K562 (cell line): ENCODE results near the gene DYRK1A. TPM values are rescaled to one million over a fixed set of nuclear protein-coding genes. Genes with fewer than 3 reads are reported as not detected.

Experiments used
- CBX8 ChIP-seq: fragments of 200-600 bp; sonication (generic); IDR thresholded peaks from 2 replicates; pipeline ENCODE4 v1.6.1; 2012; ENCODE audit warnings: borderline replicate concordance, mixed run types, low read depth, mild to moderate bottlenecking, moderate library complexity, mixed read lengths, low read length, control low read depth, inconsistent platforms; ENCODE audit not compliant: poor library complexity, severe bottlenecking; ENCODE audit errors: extremely low read depth
- CREB1 ChIP-seq, 2 experiments: sonication (generic) in 1 of 2; formaldehyde crosslinking in 1 of 2; IDR thresholded peaks; 2 replicates each; pipeline versions ENCODE4 v1.6.1 to v1.8.0; 2012 to 2022; ENCODE audit warnings: inconsistent platforms in 1 of 2, mild to moderate bottlenecking in 1 of 2, missing genetic modification reagents in 1 of 2, moderate library complexity in 1 of 2
- DACH1 ChIP-seq: fragments of 450-650 bp; IDR thresholded peaks from 2 replicates; pipeline ENCODE4 v1.6.1; 2018; ENCODE audit not compliant: partially characterized antibody
- GABPB1 ChIP-seq: sonication (generic); formaldehyde crosslinking; IDR thresholded peaks from 2 replicates; pipeline ENCODE4 v1.8.0; 2022; ENCODE audit warnings: mild to moderate bottlenecking, missing genetic modification reagents
- HNRNPLL ChIP-seq: fragments of 200-400 bp; formaldehyde crosslinking; IDR thresholded peaks from 2 replicates; pipeline ENCODE4 v1.6.1; 2017; ENCODE audit warnings: low read length, low read depth, mild to moderate bottlenecking; ENCODE audit not compliant: poor library complexity, severe bottlenecking
- KDM2B ChIP-seq: fragments of 250-450 bp; sonication (Bioruptor Pico); IDR thresholded peaks from 2 replicates; pipeline ENCODE4 v1.8.0; 2021; ENCODE audit warnings: mild to moderate bottlenecking, moderate library complexity
- KLF10 ChIP-seq: fragments of 250-450 bp; sonication (Bioruptor Pico); IDR thresholded peaks from 2 replicates; pipeline ENCODE4 v1.6.1; 2021; ENCODE audit warnings: matching md5 sums
- MCM3 ChIP-seq: fragments of 450-650 bp; IDR thresholded peaks from 2 replicates; pipeline ENCODE4 v1.6.1; 2016
- NFXL1 ChIP-seq: fragments of 450-650 bp; formaldehyde crosslinking; IDR thresholded peaks from 2 replicates; pipeline ENCODE4 v1.4.0; 2021; ENCODE audit warnings: mild to moderate bottlenecking
- NR3C1 ChIP-seq: sonication (generic); formaldehyde crosslinking; IDR thresholded peaks from 2 replicates; pipeline ENCODE4 v1.8.1; 2022; ENCODE audit warnings: missing genetic modification reagents
- PTBP1 ChIP-seq: fragments of 200-400 bp; formaldehyde crosslinking; IDR thresholded peaks from 2 replicates; pipeline ENCODE4 v1.6.1; 2017; ENCODE audit warnings: low read depth, low read length
- RFX5 ChIP-seq: IDR thresholded peaks from 2 replicates; pipeline ENCODE4 v1.6.1; 2011; ENCODE audit warnings: low read depth, mild to moderate bottlenecking, improper control_type of control experiment, low read length
- RFX7 ChIP-seq: fragments of 250-450 bp; sonication (Bioruptor Pico); IDR thresholded peaks from 2 replicates; pipeline ENCODE4 v1.5.1; 2021; ENCODE audit warnings: mild to moderate bottlenecking
- SIN3A ChIP-seq, 2 experiments: fragments of 150-350 bp in 1 of 2; IDR thresholded peaks; 2 replicates each; pipeline ENCODE4 v1.6.1; 2011 to 2016; ENCODE audit warnings: borderline replicate concordance in 2 of 2, low read depth in 2 of 2, low read length in 2 of 2, mild to moderate bottlenecking in 2 of 2, moderate library complexity in 2 of 2; ENCODE audit not compliant: control insufficient read depth in 1 of 2
- SRSF7 ChIP-seq: fragments of 200-400 bp; formaldehyde crosslinking; optimal IDR thresholded peaks from 2 replicates; pipeline ENCODE3; 2017; ENCODE audit warnings: mild to moderate bottlenecking, low read depth, low read length
- TCF3 ChIP-seq: sonication (generic); formaldehyde crosslinking; IDR thresholded peaks from 2 replicates; pipeline ENCODE4 v1.4.0; 2020; ENCODE audit warnings: mild to moderate bottlenecking, missing genetic modification reagents
- ZFP1 ChIP-seq: fragments of 450-650 bp; formaldehyde crosslinking; IDR thresholded peaks from 2 replicates; pipeline ENCODE4 v1.4.0; 2020; ENCODE audit warnings: mild to moderate bottlenecking, mixed read lengths
- ZNF121 ChIP-seq: sonication (generic); formaldehyde crosslinking; conservative IDR thresholded peaks from 2 replicates; pipeline ENCODE4 v1.8.0; 2022; ENCODE audit warnings: missing genetic modification reagents
- ZNF184 ChIP-seq: sonication (generic); formaldehyde crosslinking; IDR thresholded peaks from 2 replicates; pipeline ENCODE4 v1.5.0; 2020; ENCODE audit warnings: missing genetic modification reagents
- ZNF436 ChIP-seq: fragments of 250-450, 450-650 bp; sonication (Bioruptor Pico); formaldehyde crosslinking; IDR thresholded peaks from 2 replicates; pipeline ENCODE4 v1.7.0; 2020; ENCODE audit warnings: mild to moderate bottlenecking
- ZNF584 ChIP-seq: fragments of 200-800 bp; sonication (Bioruptor generic); IDR thresholded peaks from 2 replicates; pipeline ENCODE4 v1.6.1; 2016; ENCODE audit warnings: low read depth, mild to moderate bottlenecking, missing genetic modification characterization, missing compliant biosample characterization
- polyA plus RNA-seq, 8 experiments: library from polyadenylated mRNA; depleted of rRNA in 4 of 8; stranded (reverse) in 5 of 8; unstranded in 3 of 8; fragments of >200 nt; fragmentation: Nextera tagmentation in 2 of 8; fragmentation: Illumina TruSeq in 1 of 8; extraction: Ambion mirVana in 2 of 8; extraction: Trizol in 1 of 8; gene quantifications; 2 replicates each; pipeline versions ENCODE4 v1.2.1 to v1.2.3, GENCODE V29; 2011 to 2014; ENCODE audit warnings: inconsistent platforms in 1 of 8, missing spikeins in 1 of 8
- total RNA-seq, 7 experiments: library from RNA; depleted of rRNA in 6 of 7; stranded (reverse); fragments of >200 nt in 6 of 7; fragmentation: Illumina TruSeq in 2 of 7; extraction: Trizol in 2 of 7; gene quantifications; 2 replicates each; pipeline versions ENCODE4 v1.2.1 to v1.2.3, GENCODE V29; 2011 to 2021; ENCODE audit warnings: low replicate concordance in 1 of 7
- TF ChIP-seq, protein P1 (sequence below), 2 experiments: fragments of 450-650 bp in 1 of 2; IDR thresholded peaks; 2 replicates each; pipeline ENCODE4 v1.6.1; 2011 to 2017; ENCODE audit warnings: low read depth in 2 of 2, antibody characterized with exemption in 1 of 2, borderline replicate concordance in 1 of 2, low read length in 1 of 2, mild to moderate bottlenecking in 1 of 2, mixed read lengths in 1 of 2; ENCODE audit not compliant: control insufficient read depth in 1 of 2
- TF ChIP-seq, protein P2 (sequence below): fragments of 450-650 bp; IDR thresholded peaks from 2 replicates; pipeline ENCODE4 v1.6.1; 2018; ENCODE audit warnings: mild to moderate bottlenecking, low read depth; ENCODE audit not compliant: partially characterized antibody

Gene DYRK1A
- total and polyA plus RNA-seq, 9 of the 15 experiments (the other 6 are each of a cell fraction or from before 2014, with no cell fraction given) = 3.7 to 64.8 (median 42.3) TPM

DNA sequence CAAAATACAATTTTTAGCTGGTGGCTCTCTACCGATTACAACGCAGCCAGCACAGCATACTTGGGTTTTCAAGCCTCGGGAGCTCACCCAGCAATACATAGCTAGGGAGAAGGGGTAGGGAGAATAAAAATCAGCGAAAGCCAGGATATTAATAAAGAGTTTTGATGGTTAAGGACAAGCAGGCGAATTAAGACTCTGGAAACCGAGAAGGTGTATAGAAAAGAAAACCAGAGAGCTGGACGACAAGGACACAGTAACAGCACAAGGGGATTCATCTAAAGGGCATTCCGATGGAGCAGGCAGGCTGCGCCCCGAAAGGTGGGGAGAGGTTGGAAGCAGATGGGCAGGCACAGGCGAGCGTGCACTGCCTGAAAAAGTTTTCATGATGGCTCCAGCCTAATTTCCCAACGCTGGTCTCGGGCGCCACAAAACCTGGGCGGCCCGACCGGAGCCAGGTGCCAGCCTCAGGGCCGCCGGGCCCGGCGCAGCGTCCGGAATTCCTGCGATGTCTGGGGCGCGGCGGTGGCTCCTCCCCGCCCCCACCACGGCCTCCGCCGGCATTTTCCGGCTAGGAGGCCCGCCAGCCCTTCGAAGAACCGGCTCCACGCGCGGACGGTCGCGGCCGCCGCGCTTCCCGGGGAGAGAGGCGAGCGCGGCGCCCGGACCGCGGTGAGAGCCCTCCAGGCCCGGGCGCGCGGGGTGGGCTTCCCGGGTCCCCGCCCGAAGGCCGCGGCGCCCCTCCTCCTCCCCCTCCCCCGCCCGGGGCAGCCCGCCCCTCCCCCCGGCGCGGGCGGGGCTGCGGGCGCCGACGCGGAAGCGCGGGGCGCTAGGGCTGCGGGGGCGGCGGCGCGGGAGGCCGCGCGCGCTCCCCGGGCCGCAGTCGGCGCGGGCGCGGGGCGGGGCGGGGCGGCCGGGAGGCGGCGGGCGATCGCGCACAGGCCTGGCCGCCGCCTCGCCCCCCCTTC is 774 bp upstream of the DYRK1A start (continued):
- TF ChIP-seq, protein P1, sequence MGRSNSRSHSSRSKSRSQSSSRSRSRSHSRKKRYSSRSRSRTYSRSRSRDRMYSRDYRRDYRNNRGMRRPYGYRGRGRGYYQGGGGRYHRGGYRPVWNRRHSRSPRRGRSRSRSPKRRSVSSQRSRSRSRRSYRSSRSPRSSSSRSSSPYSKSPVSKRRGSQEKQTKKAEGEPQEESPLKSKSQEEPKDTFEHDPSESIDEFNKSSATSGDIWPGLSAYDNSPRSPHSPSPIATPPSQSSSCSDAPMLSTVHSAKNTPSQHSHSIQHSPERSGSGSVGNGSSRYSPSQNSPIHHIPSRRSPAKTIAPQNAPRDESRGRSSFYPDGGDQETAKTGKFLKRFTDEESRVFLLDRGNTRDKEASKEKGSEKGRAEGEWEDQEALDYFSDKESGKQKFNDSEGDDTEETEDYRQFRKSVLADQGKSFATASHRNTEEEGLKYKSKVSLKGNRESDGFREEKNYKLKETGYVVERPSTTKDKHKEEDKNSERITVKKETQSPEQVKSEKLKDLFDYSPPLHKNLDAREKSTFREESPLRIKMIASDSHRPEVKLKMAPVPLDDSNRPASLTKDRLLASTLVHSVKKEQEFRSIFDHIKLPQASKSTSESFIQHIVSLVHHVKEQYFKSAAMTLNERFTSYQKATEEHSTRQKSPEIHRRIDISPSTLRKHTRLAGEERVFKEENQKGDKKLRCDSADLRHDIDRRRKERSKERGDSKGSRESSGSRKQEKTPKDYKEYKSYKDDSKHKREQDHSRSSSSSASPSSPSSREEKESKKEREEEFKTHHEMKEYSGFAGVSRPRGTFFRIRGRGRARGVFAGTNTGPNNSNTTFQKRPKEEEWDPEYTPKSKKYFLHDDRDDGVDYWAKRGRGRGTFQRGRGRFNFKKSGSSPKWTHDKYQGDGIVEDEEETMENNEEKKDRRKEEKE (IDR thresholded peaks at IDR 0.05; ENCODE audit: borderline replicate concordance in 1 of 2, control insufficient read depth in 1 of 2, low read depth in 2 of 2, low read length in 1 of 2) = 0 out of 4 replicates have a peak, but pooled peaks of 1 of the 2 experiments have one; percentile 62
- no peak for TF ChIP-seq KLF10
- no peak for TF ChIP-seq ZNF584 (CRISPR knock-in tag)
- TF ChIP-seq SRSF7 = no peak
- TF ChIP-seq NFXL1 = 0 out of 2 replicates have a peak, but pooled peaks have one; percentile 37
- no peak for TF ChIP-seq RFX5
- TF ChIP-seq TCF3 (CRISPR knock-in tag) = no peak; the same call in 1 of the 2 replicates
- no peak for TF ChIP-seq GABPB1
- TF ChIP-seq ZNF184 (CRISPR knock-in tag) = no peak
- TF ChIP-seq ZFP1 (CRISPR knock-in tag) = no peak
- peak in 1 of 2 experiments; percentile 48; a peak in 1 of 4 replicates for TF ChIP-seq SIN3A (IDR thresholded peaks at IDR 0.05; ENCODE audit: borderline replicate concordance in 2 of 2, control insufficient read depth in 1 of 2, low read depth in 2 of 2, low read length in 2 of 2)
- TF ChIP-seq, protein P2, sequence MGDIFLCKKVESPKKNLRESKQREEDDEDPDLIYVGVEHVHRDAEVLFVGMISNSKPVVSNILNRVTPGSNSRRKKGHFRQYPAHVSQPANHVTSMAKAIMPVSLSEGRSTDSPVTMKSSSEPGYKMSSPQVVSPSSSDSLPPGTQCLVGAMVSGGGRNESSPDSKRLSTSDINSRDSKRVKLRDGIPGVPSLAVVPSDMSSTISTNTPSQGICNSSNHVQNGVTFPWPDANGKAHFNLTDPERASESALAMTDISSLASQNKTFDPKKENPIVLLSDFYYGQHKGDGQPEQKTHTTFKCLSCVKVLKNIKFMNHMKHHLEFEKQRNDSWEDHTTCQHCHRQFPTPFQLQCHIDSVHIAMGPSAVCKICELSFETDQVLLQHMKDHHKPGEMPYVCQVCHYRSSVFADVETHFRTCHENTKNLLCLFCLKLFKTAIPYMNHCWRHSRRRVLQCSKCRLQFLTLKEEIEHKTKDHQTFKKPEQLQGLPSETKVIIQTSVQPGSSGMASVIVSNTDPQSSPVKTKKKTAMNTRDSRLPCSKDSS = no peak
- no peak for TF ChIP-seq DACH1
- TF ChIP-seq CBX8 = no peak
- TF ChIP-seq ZNF121 (CRISPR knock-in tag) = no peak
- peak; percentile 55 for TF ChIP-seq HNRNPLL
- TF ChIP-seq MCM3 = no peak
- no peak for TF ChIP-seq RFX7 (CRISPR knock-in tag)
- TF ChIP-seq KDM2B (CRISPR knock-in tag) = no peak; the same call in 1 of the 2 replicates
- peak; percentile 71; the same call in 1 of the 2 replicates for TF ChIP-seq NR3C1 (CRISPR knock-in tag)
- no peak for TF ChIP-seq PTBP1
- no peak for TF ChIP-seq ZNF436 (CRISPR knock-in tag)
- TF ChIP-seq CREB1 (IDR thresholded peaks at IDR 0.05) = no peak
- TF ChIP-seq CREB1 (CRISPR knock-in tag; IDR thresholded peaks at IDR 0.05) = no peak
